HG03175 (cell line): ENCODE measurements around the gene TNS3.
"Not testable (repeated sequence)": the region's sequence is repeated elsewhere in the genome, so short reads cannot be mapped to it uniquely, and the experiment has no call there.

Source experiments
- ATAC-seq: cut with Tn5 transposase; IDR thresholded peaks from one replicate; pipeline ENCODE4 v1.9.1; 2021; ENCODE audit warnings: mild to moderate bottlenecking, moderate library complexity; ENCODE audit not compliant: unreplicated experiment

TNS3 gene

GRCh38 chr7:47603514-47604255 lies 21.8 kb upstream of the TNS3 start:
- not testable (repeated sequence) for ATAC-seq

- ATAC-seq, result no peak
Observed at GRCh38 chr7:47602272-47603004, 20.5 kb upstream of the TNS3 start.

DNA sequence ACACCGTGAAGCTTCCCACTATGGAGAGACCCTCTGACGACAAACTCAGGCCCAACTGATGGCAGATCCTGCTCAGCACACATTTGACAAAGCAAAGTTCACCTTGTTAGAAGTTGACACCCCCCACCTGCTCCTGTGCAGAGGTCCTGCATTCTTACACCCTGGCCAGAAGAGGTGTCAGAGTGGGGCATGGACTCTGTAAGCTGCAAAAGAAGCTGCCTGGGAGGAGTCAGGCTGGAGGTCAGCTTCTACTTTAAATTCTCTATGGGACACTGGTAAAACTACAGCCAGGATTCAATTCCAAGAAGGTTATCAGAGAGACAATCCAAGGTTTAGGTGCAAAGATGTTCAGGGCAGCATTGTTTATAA lies 20.0 kb upstream of the TNS3 start:
- ATAC-seq, result no peak

GRCh38 chr7:47601119-47601880 lies 19.4 kb upstream of the TNS3 start:
- ATAC-seq, result peak; percentile 72

- peak; percentile 44 for ATAC-seq
Observed at GRCh38 chr7:47600199-47601118, 18.5 kb upstream of the TNS3 start.

GRCh38 chr7:47597379-47597778 lies 15.5 kb upstream of the TNS3 start:
- no peak for ATAC-seq

DNA sequence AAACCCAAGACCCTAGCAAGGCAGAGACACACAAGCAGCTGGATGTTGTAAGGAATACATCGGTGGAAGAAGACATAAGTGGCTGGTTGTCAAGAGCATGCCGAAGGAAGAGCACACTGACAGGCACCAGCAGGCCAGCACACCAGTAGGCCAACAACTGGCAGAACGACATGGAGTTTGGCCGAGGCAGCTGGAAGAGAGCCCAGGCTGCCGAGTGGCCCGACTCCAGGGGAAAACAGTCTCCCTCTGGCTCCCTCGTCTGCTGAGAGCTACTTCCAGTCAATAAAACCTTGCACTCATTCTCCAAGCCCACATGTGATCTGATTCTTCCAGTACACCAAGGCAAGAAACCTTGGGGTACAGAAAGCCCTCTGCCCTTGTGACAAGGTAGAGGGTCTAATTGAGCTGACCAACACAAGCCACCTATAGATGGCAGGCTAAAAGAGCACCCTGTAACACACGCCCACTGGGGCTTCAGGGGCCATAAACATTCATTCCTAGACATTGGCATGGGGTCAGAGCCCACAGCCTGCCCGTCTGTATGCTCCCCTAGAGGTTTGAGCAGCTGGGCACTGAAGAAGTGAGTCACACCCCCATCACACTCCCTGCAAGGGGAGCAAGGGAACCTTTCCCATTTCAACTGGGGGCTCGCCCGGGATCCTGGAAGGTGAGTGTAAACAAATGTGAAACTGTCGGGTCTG lies 14.7 kb upstream of the TNS3 start:
- no peak for ATAC-seq

GRCh38 chr7:47594406-47594805 lies 12.5 kb upstream of the TNS3 start:
- no peak for ATAC-seq

DNA sequence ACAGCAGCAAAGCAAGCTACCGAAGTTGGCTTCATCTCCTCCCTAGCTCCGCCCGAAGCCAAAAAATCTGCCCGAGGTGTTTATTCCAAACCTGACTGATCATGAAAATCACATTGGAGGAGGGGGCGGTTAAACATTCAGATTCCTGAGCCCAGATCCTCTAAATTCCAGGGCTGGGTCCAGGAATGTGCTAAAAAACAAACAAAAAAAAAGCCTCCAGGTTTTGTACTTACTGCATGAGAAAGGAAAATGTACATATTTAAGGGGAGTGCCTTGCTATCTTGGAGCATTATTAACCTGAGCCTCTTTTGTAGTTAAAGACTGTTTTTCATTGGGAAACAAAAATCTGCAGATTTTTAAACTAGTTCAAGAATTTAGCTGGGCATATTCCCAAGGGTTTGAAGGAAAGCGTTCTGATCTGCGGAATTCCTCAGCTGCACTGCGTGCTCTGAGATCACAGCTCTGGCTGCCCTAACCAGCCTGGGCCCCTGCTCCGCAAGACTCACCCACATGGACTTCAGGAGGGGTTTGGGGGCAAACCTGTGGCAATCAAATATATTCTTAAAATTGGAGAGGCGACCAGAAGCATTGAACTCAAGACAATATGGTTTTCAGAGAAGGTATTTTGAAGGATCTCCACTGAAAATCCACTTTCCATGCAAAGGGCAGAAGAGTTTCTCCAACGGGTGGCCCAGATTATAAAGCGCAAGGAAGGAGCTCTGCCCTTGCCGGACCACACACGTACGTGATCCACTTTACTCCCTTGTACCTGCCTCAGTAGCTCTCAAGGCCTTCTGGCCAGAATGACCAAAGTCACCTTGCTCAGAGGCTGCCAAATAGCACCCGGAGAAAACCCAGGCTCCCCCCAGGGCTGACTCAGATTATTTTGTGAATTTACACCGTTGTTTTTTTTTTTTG lies 10.0 kb upstream of the TNS3 start:
- no peak for ATAC-seq

DNA sequence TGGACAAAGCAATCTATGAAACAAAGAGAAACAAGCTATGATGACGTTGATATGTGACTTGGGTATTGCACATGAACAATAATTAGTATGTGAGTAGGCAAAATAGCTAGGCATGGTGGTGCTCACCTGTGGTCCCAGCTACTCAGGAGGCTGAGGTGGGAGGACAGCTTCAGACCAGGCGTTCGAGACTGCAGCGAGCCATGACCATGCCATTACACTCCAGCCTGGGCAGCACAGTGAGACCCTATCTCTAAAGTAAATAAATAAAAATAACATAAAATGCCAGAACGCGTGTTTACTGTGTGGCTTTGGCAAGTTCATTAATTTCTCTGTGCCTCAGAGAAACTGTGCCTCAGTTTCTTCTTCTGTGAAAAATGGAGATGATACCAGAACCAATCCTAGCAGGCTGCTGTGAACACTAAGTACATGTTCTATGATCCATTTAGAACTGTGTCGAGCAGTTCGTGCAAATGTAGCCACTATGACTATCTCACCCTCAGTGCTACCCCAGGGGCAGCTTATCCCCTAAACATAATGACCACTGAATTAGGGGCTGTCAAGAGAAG lies 9.3 kb upstream of the TNS3 start:
- no peak for ATAC-seq

- ATAC-seq, result not testable (repeated sequence)
Observed at GRCh38 chr7:47590215-47590614, 8.3 kb upstream of the TNS3 start.

DNA sequence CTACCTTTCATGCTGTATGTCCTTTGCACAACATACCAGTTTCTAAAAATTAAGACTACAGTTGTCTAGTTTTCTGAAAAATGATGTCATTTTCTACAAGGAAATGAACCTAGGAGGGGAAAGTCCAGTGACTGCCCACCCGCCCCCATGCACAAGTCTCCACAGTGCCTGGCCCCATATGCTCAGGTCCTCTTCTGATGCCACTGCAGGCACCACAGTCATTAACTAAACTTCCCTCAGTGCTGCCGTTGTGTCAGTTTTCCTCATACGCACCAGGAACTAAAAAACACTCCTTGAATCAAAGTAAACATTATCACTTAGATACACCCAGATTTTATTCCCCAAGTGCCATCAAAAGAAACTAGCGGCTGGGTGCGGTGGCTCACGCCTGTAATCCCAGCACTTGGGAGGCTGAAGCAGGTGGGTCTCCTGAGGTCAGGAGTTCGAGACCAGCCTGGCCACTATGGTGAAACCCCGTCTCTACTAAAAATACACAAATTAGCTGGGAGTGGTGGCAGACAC lies 6.9 kb upstream of the TNS3 start:
- ATAC-seq, result no peak

DNA sequence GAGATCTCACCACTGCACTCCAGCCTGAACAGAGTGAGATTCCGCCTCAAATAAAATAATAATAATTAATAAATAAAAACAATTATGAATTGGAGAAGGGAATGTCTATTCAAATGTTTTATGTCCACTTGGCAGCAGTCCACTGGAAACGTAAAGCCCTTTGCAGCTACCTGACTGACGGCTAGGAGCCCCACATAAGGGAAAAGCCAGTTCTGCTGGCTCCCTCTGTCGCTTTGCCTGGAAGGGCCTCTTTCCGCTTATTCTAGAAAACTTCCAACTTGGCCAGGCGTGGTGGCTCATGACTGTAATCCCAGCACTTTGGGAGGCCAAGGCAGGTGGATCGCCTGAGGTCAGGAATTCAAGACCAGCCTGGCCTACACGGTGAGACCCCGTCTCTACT lies 6.1 kb upstream of the TNS3 start:
- no peak for ATAC-seq

- ATAC-seq, result no peak
Observed at GRCh38 chr7:47587351-47587750, 5.4 kb upstream of the TNS3 start.

DNA sequence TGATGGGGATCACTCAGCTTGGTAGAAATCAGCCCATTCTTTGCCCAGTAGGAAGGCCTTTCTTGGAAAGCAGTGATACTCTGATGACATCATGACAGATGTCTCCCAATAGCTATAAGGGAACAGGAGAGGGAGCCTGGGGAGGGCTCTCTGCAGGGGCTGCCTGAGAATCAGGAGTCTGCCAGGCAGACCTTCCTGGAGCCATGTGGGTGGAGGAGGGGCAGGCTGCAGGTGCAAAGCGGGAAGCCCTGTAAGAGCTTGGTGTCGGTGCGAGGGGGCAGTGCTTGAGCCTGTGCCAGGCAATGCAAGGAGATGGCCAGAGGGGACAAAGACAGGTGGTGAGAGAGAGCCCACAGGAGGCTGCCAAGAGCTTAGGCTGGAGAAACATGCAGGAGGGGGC lies 5.0 kb upstream of the TNS3 start:
- ATAC-seq, result no peak

DNA sequence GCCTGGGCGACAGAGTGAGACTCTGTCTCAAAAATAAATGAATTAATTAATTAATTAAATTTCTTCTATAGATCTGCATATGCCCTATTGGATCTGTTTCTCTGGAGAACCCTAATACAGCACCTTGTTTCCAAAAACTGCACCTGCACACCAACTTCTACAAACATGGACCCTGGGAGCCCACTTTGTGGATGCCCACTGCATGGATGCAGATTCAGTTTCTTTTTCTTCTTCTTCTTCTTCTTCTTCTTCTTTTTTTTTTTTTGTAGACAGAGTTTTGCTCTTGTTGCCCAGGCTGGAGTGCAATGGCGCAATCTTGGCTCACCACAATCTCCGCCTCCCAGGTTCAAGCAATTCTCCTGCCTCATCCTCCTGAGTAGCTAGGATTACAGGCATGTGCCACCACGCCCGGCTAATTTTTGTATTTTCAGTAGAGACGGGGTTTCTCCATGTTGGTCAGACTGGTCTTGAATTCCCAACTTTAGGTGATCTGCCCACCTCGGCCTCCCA lies 4.3 kb upstream of the TNS3 start:
- ATAC-seq, result not testable (repeated sequence)

- no peak for ATAC-seq
Observed at GRCh38 chr7:47584536-47584895, 2.6 kb upstream of the TNS3 start.

DNA sequence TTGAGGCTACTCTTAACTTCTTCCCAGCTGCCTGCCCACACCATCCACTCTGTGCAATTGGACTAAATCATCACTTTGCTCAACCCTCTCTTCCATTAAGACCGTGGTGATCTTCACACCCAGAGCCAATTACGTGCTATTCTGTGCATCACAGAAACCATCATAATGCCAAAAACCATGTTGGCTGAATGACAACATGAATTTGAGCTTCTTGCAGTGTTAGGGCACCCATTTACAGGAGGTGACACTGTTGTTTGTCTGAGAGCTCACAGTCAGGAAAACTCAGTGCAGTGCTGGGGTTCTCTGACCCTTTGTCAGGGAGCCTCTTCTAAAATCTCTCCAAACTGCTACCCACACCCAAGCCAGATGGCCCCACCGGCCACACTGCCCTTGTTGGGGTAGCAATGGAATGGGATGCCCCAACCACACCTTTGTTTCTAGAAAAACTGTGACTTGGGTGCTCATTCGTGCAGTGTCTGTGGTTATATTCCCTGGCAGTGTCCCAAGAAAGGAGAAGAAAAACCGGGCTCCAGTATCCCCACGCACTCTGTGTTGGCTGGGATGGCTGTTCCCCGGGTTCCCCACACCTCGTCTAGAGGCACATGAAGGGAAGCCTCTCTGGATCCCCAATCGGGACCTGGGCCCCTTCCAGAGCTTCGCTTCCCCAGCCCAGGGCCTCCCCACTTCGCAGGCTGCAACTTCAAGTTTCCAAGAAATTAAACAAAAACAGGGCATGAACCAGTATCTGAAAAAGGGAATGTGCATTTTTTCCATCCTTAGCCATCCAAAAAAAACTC lies 2.0 kb upstream of the TNS3 start:
- ATAC-seq, result no peak
